BLaER1 treated with 17β-estradiol and CSF1 and Interleukin-3, amounts not matched to agents 10 nM and 100 nM (cell line): ENCODE data around the gene FAM151A.

Experiments
- H3K27ac ChIP-seq, 11 experiments: shearing (Covaris generic); formaldehyde crosslinking; 2 replicates each; pipeline ENCODE4 v1.8.1; 2022
- H3K27me3 ChIP-seq, 11 experiments: shearing (Covaris generic); formaldehyde crosslinking; 2 replicates each; pipeline ENCODE4 v1.8.1; 2022
- H3K36me3 ChIP-seq, 11 experiments: shearing (Covaris generic); formaldehyde crosslinking; 2 replicates each; pipeline ENCODE4 v1.8.1; 2022
- H3K4me1 ChIP-seq, 10 experiments: shearing (Covaris generic); formaldehyde crosslinking; 2 replicates each; pipeline ENCODE4 v1.8.1; 2022
- H3K4me2 ChIP-seq, 11 experiments: shearing (Covaris generic); formaldehyde crosslinking; 2 replicates each; pipeline ENCODE4 v1.8.1; 2022
- H3K4me3 ChIP-seq, 10 experiments: shearing (Covaris generic); formaldehyde crosslinking; 2 replicates each; pipeline ENCODE4 v1.8.1; 2022
- H3K9ac ChIP-seq, 11 experiments: shearing (Covaris generic); formaldehyde crosslinking; 2 replicates each; pipeline ENCODE4 v1.8.1; 2022
- H3K9me3 ChIP-seq, 11 experiments: shearing (Covaris generic); formaldehyde crosslinking; replicated peaks in 1 of 11; 2 replicates each; pipeline ENCODE4 v1.8.1; 2022
- H4K20me1 ChIP-seq, 11 experiments: shearing (Covaris generic); formaldehyde crosslinking; 2 replicates each; pipeline ENCODE4 v1.8.1; 2022
- Cebpa-rat ChIP-seq, 11 experiments: shearing (Covaris generic); IDR thresholded peaks; 2 replicates each; pipeline ENCODE4 v1.8.1; 2022

The FAM151A gene

DNA sequence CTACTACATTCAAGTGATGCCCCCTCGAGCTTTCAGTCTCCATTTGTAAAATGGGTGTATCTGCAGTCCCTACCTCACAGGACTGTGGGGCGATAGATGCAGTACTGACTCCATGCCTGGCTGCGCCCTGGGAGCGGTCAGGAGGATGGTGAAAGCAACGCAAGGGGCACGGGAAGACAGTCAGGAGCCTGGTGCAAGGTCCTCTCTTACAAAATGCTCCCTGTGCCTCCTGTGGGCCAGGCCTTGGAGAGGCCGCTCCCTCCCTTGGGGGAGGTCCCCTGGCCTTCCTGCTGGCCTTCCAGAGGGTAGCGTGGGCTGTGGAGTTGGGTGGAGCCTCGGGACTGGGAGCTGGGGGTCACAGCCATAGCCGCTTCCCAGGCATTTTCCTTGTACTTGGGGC lies 21.6 kb downstream of the FAM151A start:
- peaks cover 12 to 20% (median 18%) of the 10 kb centered on the region in 10 experiments for H3K4me1 ChIP-seq
- TF ChIP-seq Cebpa-rat (IDR thresholded peaks at IDR 0.05): no peak
- peaks cover 0 to 55% (median 0%) of the 10 kb centered on the region in 11 experiments; a peak in 4 of 22 replicates for H3K36me3 ChIP-seq
- H3K9ac ChIP-seq: 0 out of 22 replicates have a peak overlapping the region, but pooled peaks of 1 of the 11 experiments have one; percentile 9
- H3K4me2 ChIP-seq: no peak overlapping the region
- H3K4me3 ChIP-seq: no peak overlapping the region
- peaks cover 0 to 11% (median 0%) of the 10 kb centered on the region in 11 experiments; a peak in 2 of 22 replicates for H4K20me1 ChIP-seq
- no peak overlapping the region; a peak in 1 of 22 replicates for H3K27ac ChIP-seq
- no peaks in the 10 kb centered on the region for H3K27me3 ChIP-seq
- H3K9me3 ChIP-seq: no peaks in the 10 kb centered on the region

DNA sequence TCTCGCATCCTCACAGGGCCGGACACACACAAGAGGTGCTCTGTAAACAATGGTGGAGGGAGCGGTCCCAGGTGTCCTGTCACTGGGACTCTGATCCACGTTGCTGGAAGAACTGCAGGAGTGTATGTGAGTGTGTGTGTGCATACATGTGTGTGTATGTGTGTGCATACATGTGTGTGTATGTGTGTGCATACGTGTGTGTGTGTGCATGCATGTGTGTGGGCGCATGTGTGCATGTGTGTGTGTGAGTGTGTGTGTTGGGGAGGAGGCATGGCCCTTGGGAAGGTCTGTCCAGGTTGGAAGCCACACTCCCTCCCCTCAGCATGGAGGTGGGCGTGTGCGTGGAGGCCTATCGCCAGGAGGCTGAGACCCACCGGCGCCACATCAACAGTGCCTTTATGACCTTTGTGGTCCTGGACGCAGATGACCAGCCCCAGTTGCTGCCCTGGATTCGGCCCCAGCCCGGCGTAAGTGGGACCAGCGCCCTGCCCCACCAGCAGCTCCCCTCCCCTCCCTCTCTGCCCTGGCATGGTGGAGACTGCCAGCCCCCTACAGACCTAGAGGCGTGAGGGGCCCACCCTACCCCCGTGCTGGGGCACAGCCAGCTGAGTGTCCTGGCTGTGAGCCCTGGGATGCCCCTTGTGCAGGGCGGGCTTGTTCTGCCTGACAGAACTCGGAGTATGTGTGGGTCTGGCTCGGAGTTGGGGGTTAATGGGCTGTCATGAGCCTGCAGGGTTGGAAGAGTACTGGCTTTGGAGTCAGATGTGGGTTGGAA lies 22.2 kb downstream of the FAM151A start:
- Histone ChIP-seq H3K9me3 (no peaks in the 10 kb centered on the region), H3K4me3 (no peak overlapping the region), H3K27ac (no peak overlapping the region), H3K4me1 (peaks cover 12 to 20% (median 18%) of the 10 kb centered on the region in 10 experiments), H3K27me3 (no peaks in the 10 kb centered on the region), H3K9ac (no peak overlapping the region), H3K36me3 (peaks cover 0 to 55% (median 0%) of the 10 kb centered on the region in 11 experiments; a peak in 4 of 22 replicates), H3K4me2 (no peak overlapping the region), H4K20me1 (peaks cover 0 to 11% (median 0%) of the 10 kb centered on the region in 11 experiments; a peak in 2 of 22 replicates)
- TF ChIP-seq Cebpa-rat (IDR thresholded peaks at IDR 0.05): no peak

DNA sequence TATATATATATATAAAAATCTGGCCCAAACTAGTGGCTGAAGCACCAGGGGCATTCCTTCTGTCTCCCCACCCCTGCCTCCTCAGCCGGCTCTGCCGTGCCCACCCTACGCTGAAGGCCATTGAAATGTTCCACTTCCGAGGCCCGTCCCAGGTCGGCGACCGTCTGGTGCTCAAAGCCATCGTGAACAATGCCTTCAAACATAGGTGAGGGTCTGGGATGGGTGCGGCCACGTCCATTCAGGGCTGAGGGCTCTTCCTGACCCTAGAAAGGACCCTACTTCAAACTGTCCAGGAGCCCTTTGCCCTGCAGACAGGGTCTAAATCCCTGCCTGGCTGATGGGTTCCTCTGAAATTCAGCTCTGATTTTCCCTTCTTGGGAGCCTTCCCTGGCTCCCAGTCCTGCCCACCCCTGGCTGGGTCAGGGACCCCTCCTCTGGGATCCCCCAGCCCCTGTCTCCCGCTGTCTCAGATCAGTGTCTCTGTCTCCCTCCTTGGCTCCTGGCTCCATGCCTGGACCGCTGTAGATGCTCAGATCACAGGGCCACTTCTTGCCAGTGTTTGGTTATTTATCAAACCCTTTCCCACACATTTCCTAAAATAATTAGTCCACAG lies 24.0 kb downstream of the FAM151A start:
- Histone ChIP-seq H3K4me1 (peaks cover 6 to 10% (median 9%) of the 10 kb centered on the region in 10 experiments), H3K27ac (no peak overlapping the region), H3K27me3 (no peaks in the 10 kb centered on the region), H4K20me1 (peaks cover 0 to 8% (median 0%) of the 10 kb centered on the region in 11 experiments; a peak in 2 of 22 replicates), H3K36me3 (peaks cover 0 to 68% (median 0%) of the 10 kb centered on the region in 11 experiments; a peak in 8 of 22 replicates), H3K9ac (no peak overlapping the region), H3K4me2 (no peak overlapping the region), H3K4me3 (no peak overlapping the region), H3K9me3 (no peaks in the 10 kb centered on the region)
- no peak for TF ChIP-seq Cebpa-rat (IDR thresholded peaks at IDR 0.05)

DNA sequence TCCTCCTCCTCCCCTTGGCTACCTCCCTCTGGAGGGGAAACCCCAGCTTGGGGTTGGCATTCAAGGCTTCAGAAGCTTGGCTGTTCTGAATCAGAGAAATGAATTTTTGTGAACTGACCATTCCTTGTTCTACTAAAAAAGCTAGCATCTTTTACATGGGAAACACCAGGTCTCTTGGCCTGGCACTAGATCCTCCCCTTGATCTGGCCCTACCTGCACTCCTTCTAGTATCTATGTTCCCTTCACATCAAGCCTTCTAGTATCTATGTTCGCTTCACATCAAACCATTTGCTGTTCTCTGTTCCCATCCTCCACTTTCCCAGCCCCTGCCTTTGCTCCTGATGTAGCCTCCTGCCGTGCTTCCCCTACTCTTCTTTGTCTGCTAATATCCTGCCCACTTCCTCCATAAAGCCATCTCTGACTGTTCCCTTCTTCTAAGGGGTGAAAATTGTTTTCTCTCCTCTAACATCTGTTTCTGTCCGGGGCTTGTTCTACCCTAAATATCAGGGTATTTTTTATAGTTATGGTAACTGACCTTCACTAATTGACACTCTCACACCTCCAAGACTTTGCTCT lies 25.8 kb downstream of the FAM151A start:
- Histone ChIP-seq H3K9me3 (no peaks in the 10 kb centered on the region), H3K4me2 (no peak overlapping the region), H3K9ac (no peak overlapping the region), H4K20me1 (no peaks in the 10 kb centered on the region), H3K4me3 (no peak overlapping the region), H3K36me3 (peaks cover 0 to 81% (median 0%) of the 10 kb centered on the region in 11 experiments; a peak in 8 of 22 replicates), H3K27me3 (no peaks in the 10 kb centered on the region), H3K4me1 (no peaks in the 10 kb centered on the region), H3K27ac (no peak overlapping the region)
- TF ChIP-seq Cebpa-rat (IDR thresholded peaks at IDR 0.05): no peak

DNA sequence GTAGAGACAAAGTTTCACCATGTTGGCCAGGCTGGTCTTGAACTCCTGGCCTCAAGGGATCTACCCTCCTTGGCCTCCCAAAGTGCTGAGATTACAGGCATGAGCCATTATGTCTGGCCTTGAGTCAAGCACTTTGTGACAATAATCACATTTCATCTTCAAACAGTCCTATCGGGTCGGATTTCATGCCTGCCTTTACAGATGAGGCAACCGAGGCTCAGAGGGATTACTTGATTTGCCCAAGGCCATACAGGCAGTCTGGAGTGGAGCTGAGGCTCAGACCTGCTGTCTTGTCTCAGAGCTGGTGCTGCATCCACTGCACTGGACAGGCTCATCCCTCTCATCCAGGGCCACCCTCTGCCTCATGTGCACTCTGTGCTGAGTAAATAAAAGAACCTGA lies 26.6 kb downstream of the FAM151A start:
- Histone ChIP-seq H3K4me1 (no peaks in the 10 kb centered on the region), H3K36me3 (peaks cover 0 to 85% (median 0%) of the 10 kb centered on the region in 11 experiments; a peak in 8 of 22 replicates), H3K9me3 (no peaks in the 10 kb centered on the region), H3K27me3 (no peaks in the 10 kb centered on the region), H4K20me1 (no peaks in the 10 kb centered on the region), H3K9ac (no peak overlapping the region), H3K4me3 (no peak overlapping the region), H3K27ac (no peak overlapping the region), H3K4me2 (no peak overlapping the region)
- TF ChIP-seq Cebpa-rat (IDR thresholded peaks at IDR 0.05): no peak

DNA sequence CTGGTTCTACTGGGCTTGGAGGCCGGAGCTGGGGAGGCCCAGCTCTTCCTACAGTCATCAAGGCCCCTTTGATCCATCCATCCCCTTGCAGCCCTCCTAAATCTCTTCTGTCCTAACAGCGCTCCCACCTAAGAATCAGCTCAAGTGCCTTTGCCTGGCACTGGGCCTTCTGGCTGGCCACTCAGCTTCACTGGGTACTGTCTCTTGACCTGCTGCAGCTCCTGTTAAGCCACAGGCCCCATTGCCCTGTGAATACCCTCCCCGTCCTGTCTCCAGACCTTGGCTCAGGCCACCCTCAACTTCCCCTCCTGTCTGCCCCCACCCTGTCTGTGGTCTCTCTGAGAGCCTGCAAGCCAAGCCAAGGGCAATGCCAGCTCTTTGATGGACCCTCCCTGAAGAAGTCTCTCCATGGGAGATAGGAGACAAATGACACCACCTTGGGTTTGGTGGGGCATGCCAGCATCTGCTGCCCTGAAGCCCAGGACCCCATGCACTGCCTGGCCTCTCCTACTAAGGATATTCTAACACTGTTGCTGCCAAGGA lies 27.3 kb downstream of the FAM151A start:
- no peak for TF ChIP-seq Cebpa-rat (IDR thresholded peaks at IDR 0.05)
- Histone ChIP-seq H3K9ac (no peak overlapping the region), H3K4me3 (no peak overlapping the region)

DNA sequence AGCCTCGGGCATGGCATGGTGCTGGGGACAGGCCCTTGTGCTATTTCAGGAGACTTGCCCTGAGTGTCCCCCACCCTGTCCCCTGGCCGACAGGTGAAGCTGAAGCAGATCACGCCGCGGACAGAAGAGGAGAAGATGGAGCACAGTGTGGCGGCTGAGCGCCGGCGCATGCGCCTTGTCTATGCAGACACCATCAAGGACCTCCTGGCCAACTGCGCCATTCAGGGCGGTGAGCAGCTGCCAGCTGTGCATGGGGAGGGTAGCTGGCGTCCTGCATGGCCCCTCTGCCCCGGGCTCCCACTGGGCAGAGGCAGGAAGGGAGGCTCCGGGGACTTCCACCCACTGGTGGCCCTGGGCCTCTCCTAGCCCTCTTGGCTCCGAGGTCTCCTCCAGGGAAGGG lies 28.9 kb downstream of the FAM151A start:
- Histone ChIP-seq H3K36me3 (peaks cover 0 to 80% (median 0%) of the 10 kb centered on the region in 11 experiments; a peak in 8 of 22 replicates), H3K4me3 (no peak overlapping the region), H4K20me1 (no peaks in the 10 kb centered on the region), H3K4me2 (no peak overlapping the region), H3K27me3 (no peaks in the 10 kb centered on the region), H3K4me1 (peaks cover 0 to 3% (median 0%) of the 10 kb centered on the region in 10 experiments; a peak in 1 of 20 replicates), H3K27ac (no peak overlapping the region), H3K9ac (no peak overlapping the region), H3K9me3 (no peaks in the 10 kb centered on the region)
- no peak for TF ChIP-seq Cebpa-rat (IDR thresholded peaks at IDR 0.05)

More for the DNA sequence above, 27.3 kb downstream of the FAM151A start:
- H3K9me3 ChIP-seq: no peaks in the 10 kb centered on the region
- H3K4me1 ChIP-seq: no peaks in the 10 kb centered on the region
- no peaks in the 10 kb centered on the region for H4K20me1 ChIP-seq
- H3K27ac ChIP-seq: no peak overlapping the region
- no peak overlapping the region for H3K4me2 ChIP-seq
- no peaks in the 10 kb centered on the region for H3K27me3 ChIP-seq
- peaks cover 0 to 82% (median 0%) of the 10 kb centered on the region in 11 experiments; a peak in 8 of 22 replicates for H3K36me3 ChIP-seq

DNA sequence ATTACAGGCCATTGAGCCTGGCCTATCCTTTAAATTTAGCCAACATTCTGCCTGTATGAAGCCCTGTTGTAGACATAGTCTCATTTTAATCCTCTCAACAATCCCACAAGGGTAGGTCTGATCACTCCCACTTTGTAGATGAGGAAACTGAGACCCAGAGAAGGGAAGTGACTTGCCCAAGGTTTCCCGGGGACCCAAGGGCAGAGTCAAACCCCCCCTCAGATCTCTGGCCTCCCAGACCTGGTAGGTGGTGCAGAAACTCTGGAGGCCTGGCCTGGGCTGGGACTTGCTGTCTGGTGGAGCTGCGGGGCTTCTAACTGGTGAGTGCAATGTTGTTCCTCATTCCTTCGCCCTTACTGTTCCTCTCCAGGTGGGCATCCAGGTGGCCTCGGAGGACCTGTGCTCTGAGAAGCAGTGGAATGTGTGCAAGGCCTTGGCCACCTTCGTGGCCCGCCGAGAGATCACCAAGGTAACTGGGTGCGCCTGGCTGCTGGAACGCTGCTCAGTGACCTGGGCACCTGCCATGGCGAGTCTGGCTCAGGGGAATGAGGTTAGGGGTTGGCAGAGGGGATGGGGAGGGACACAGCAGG lies 29.7 kb downstream of the FAM151A start:
- H3K4me2 ChIP-seq: no peak overlapping the region
- no peaks in the 10 kb centered on the region for H4K20me1 ChIP-seq
- no peaks in the 10 kb centered on the region for H3K9me3 ChIP-seq
- H3K27ac ChIP-seq: no peak overlapping the region
- H3K36me3 ChIP-seq: peaks cover 0 to 77% (median 0%) of the 10 kb centered on the region in 11 experiments; a peak in 8 of 22 replicates
- no peak overlapping the region for H3K9ac ChIP-seq
- no peaks in the 10 kb centered on the region for H3K27me3 ChIP-seq
- TF ChIP-seq Cebpa-rat (IDR thresholded peaks at IDR 0.05): no peak
- peaks cover 0 to 4% (median under 1%) of the 10 kb centered on the region in 10 experiments; a peak in 8 of 20 replicates for H3K4me1 ChIP-seq
- no peak overlapping the region for H3K4me3 ChIP-seq
